AG04449 (cell line): ENCODE data around the gene PLEKHS1.

Source experiments
- CTCF ChIA-PET: fragments of 350-600 bp; formaldehyde crosslinking; extraction: SDS; loops from one replicate; lab custom pipeline; 2021; ENCODE audit warnings: antibody characterized with exemption; lab: Yijun Ruan, JAX
- POLR2A ChIA-PET: fragments of 400-600, 350-600 bp; formaldehyde crosslinking; extraction: SDS; loops from one replicate; lab custom pipeline; 2020; ENCODE audit warnings: antibody characterized with exemption, inconsistent platforms; lab: Yijun Ruan, JAX
- DNase-seq: peaks from one replicate; pipeline ENCODE4 v3.0.0-alpha.2; 2010; ENCODE audit warnings: low read depth, low spot score
- H3K4me3 ChIP-seq: 2 replicates; pipeline ENCODE4 v1.5.1; 2011; ENCODE audit warnings: low read depth, mild to moderate bottlenecking, control low read depth, low read length
- CTCF ChIP-seq: IDR thresholded peaks from one replicate; pipeline ENCODE4 v1.5.1; 2011; ENCODE audit warnings: mild to moderate bottlenecking, moderate library complexity, low read length, control low read depth, inconsistent platforms; ENCODE audit not compliant: insufficient read depth; ENCODE audit errors: missing control alignments

PLEKHS1 gene

GRCh38 chr10:113754768-113755167, 3.3 kb downstream of the PLEKHS1 start:
- no peak for DNase-seq

GRCh38 chr10:113756940-113757543, 5.6 kb downstream of the PLEKHS1 start:
- ChIA-PET POLR2A (no interaction called here), CTCF (no interaction called here)
- no peak for TF ChIP-seq CTCF
- H3K4me3 ChIP-seq, result no peak overlapping the region
- DNase-seq, result no peak

More at GRCh38 chr10:113754768-113755167, 3.3 kb downstream of the PLEKHS1 start:
- TF ChIP-seq CTCF, result no peak
- no peak overlapping the region for H3K4me3 ChIP-seq
- ChIA-PET POLR2A (no interaction called here), CTCF (no interaction called here)

- no peak overlapping the region for H3K4me3 ChIP-seq
- DNase-seq, result no peak
- ChIA-PET CTCF (no interaction called here), POLR2A (no interaction called here)
- no peak for TF ChIP-seq CTCF
Measured at GRCh38 chr10:113762083-113762482, 10.6 kb downstream of the PLEKHS1 start.

- no peak for DNase-seq
- TF ChIP-seq CTCF, result no peak
- no peak overlapping the region for H3K4me3 ChIP-seq
- ChIA-PET POLR2A (no interaction called here), CTCF (interaction anchor here (0.9 kb wide), 1 partner anchor 35 kb away, joined by 4 read pairs; no protein-coding TSS in a partner anchor)
Measured at GRCh38 chr10:113764582-113764981, 13.1 kb downstream of the PLEKHS1 start.

GRCh38 chr10:113765910-113766309, 14.4 kb downstream of the PLEKHS1 start:
- no peak for DNase-seq
- no peak for TF ChIP-seq CTCF
- no peak overlapping the region for H3K4me3 ChIP-seq
- POLR2A ChIA-PET, result no interaction called here
- CTCF ChIA-PET, result no interaction called here

GRCh38 chr10:113767222-113767621, 15.7 kb downstream of the PLEKHS1 start:
- ChIA-PET POLR2A (no interaction called here), CTCF (no interaction called here)
- DNase-seq, result no peak
- TF ChIP-seq CTCF, result no peak
- no peak overlapping the region for H3K4me3 ChIP-seq
